Endothelial cell of umbilical vein (primary cell): ENCODE results near the gene LAMC1. TPM values are rescaled to one million over a fixed set of nuclear protein-coding genes. Genes with fewer than 3 reads are reported as not detected.

Source experiments
- BruUV-seq: library from RNA; stranded (reverse); fragments of 400-500 nt; replicated peaks from 2 replicates; lab custom pipeline; 2021; lab: Mats Ljungman, UMichigan
- CTCF ChIA-PET: fragments of 300-600, 350-600 bp; sonication (Branson Sonifier 250); formaldehyde crosslinking; loops from one replicate; lab custom pipeline; 2021; ENCODE audit warnings: antibody characterized with exemption, inconsistent platforms; lab: Charles Lee
- POLR2A ChIA-PET: fragments of 300-600, 350-600 bp; sonication (Branson Sonifier 250); formaldehyde crosslinking; loops from one replicate; lab custom pipeline; 2021; ENCODE audit warnings: antibody characterized with exemption, inconsistent platforms; lab: Charles Lee
- DNase-seq: peaks from one replicate; pipeline ENCODE4 v3.0.0-alpha.2; 2011; ENCODE audit warnings: low read depth, low spot score
- FAIRE-seq: peaks from 2 replicates; lab custom pipeline; 2011; peaks lifted over from hg19 to GRCh38; lab: Jason Lieb, UNC
- H2AFZ ChIP-seq: 2 replicates; pipeline ENCODE4 v1.6.0; 2012; ENCODE audit warnings: low read depth, low read length, control low read depth, inconsistent platforms
- H3K27ac ChIP-seq: 2 replicates; pipeline ENCODE4 v1.5.1; 2011; ENCODE audit warnings: low read depth, mild to moderate bottlenecking, control low read depth, low read length, moderate library complexity; ENCODE audit not compliant: insufficient read depth
- H3K27me3 ChIP-seq, 2 experiments: 2 replicates each; pipeline versions ENCODE4 v1.6.0 to v1.6.1; 2011; ENCODE audit warnings: low read length in 2 of 2, mixed read lengths in 1 of 2; ENCODE audit not compliant: control insufficient read depth in 2 of 2, insufficient read depth in 2 of 2
- H3K36me3 ChIP-seq, 2 experiments: 2 replicates in 1 of 2; 3 replicates in 1 of 2; pipeline ENCODE4 v1.5.1; 2011; ENCODE audit warnings: low read length in 2 of 2, mild to moderate bottlenecking in 1 of 2, moderate library complexity in 1 of 2; ENCODE audit not compliant: control insufficient read depth in 2 of 2, insufficient read depth in 2 of 2; ENCODE audit errors: extremely low read depth in 1 of 2
- H3K4me1 ChIP-seq: 3 replicates; pipeline ENCODE4 v1.5.1; 2011; ENCODE audit warnings: mild to moderate bottlenecking, low read length; ENCODE audit not compliant: control insufficient read depth, insufficient read depth; ENCODE audit errors: extremely low read depth
- H3K4me2 ChIP-seq: 2 replicates; pipeline ENCODE4 v1.6.1; 2011; ENCODE audit warnings: low read length, control low read depth, mixed read lengths; ENCODE audit not compliant: insufficient read depth
- H3K4me3 ChIP-seq, 3 experiments: fragments of 200-600 bp in 1 of 3; sonication (generic), shearing (Covaris generic) in 1 of 3; replicated peaks in 1 of 3; 2 replicates each; pipeline ENCODE4 v1.5.1; 2011 to 2016; ENCODE audit warnings: control low read depth in 3 of 3, low read length in 3 of 3, mild to moderate bottlenecking in 2 of 3, inconsistent platforms in 1 of 3, low read depth in 1 of 3, moderate library complexity in 1 of 3; ENCODE audit not compliant: insufficient read depth in 1 of 3
- H3K79me2 ChIP-seq: 2 replicates; pipeline ENCODE4 v1.6.0; 2012; ENCODE audit warnings: low read length, inconsistent platforms; ENCODE audit not compliant: control insufficient read depth, insufficient read depth
- H3K9ac ChIP-seq: replicated peaks from 2 replicates; pipeline ENCODE3; 2011; ENCODE audit warnings: low read length, control low read depth; ENCODE audit not compliant: insufficient read depth; ENCODE audit errors: extremely low read depth
- H3K9me1 ChIP-seq: replicated peaks from 3 replicates; pipeline ENCODE4 v1.6.0; 2011; ENCODE audit warnings: mild to moderate bottlenecking, low read length; ENCODE audit not compliant: control insufficient read depth, insufficient read depth; ENCODE audit errors: extremely low read depth
- H3K9me3 ChIP-seq: replicated peaks from 2 replicates; pipeline ENCODE4 v1.5.1; 2012; ENCODE audit warnings: low read length, inconsistent platforms; ENCODE audit not compliant: control insufficient read depth, insufficient read depth
- H4K20me1 ChIP-seq: replicated peaks from 2 replicates; pipeline ENCODE3; 2011; ENCODE audit warnings: mild to moderate bottlenecking, low read length; ENCODE audit not compliant: control insufficient read depth, insufficient read depth; ENCODE audit errors: extremely low read depth
- CTCF ChIP-seq, 2 donors: IDR thresholded peaks; 1 replicate in 1 of 2; 2 replicates in 1 of 2; pipeline ENCODE4 v1.5.1; 2011; ENCODE audit warnings: low read length in 2 of 2, mild to moderate bottlenecking in 2 of 2, moderate library complexity in 2 of 2, control low read depth in 1 of 2, inconsistent platforms in 1 of 2, low read depth in 1 of 2; ENCODE audit not compliant: insufficient read depth in 1 of 2; ENCODE audit errors: extremely low read depth in 1 of 2
- EZH2 ChIP-seq: IDR thresholded peaks from 2 replicates; pipeline ENCODE4 v1.6.1; 2012; ENCODE audit warnings: borderline replicate concordance, low read depth, mild to moderate bottlenecking, moderate library complexity, low read length, inconsistent platforms; ENCODE audit not compliant: severe bottlenecking
- FOS ChIP-seq: IDR thresholded peaks from 2 replicates; pipeline ENCODE4 v1.6.1; 2011; ENCODE audit warnings: mild to moderate bottlenecking, low read length, moderate library complexity, borderline replicate concordance; ENCODE audit not compliant: insufficient read depth
- GATA2 ChIP-seq: IDR thresholded peaks from 2 replicates; pipeline ENCODE4 v1.7.0; 2011; ENCODE audit warnings: low read depth, mild to moderate bottlenecking, moderate library complexity, mixed read lengths, low read length; ENCODE audit not compliant: insufficient read length, insufficient read depth
- JUN ChIP-seq: IDR thresholded peaks from 2 replicates; pipeline ENCODE4 v1.6.1; 2011; ENCODE audit warnings: borderline replicate concordance, low read depth; ENCODE audit not compliant: insufficient read length, insufficient read depth
- MAX ChIP-seq: IDR thresholded peaks from 2 replicates; pipeline ENCODE4 v1.6.1; 2011; ENCODE audit not compliant: insufficient read depth, insufficient read length
- MYC ChIP-seq: IDR thresholded peaks from one replicate; pipeline ENCODE4 v1.6.1; 2011; ENCODE audit warnings: mild to moderate bottlenecking, low read depth, low read length
- POLR2A ChIP-seq: IDR thresholded peaks from 2 replicates; pipeline ENCODE4 v1.6.1; 2012; ENCODE audit warnings: low read depth, mild to moderate bottlenecking, control low read depth, low read length
- POLR2AphosphoS5 ChIP-seq: IDR thresholded peaks from 2 replicates; pipeline ENCODE4 v1.6.1; 2012; ENCODE audit warnings: low read depth, mild to moderate bottlenecking, control low read depth, low read length, moderate library complexity; ENCODE audit not compliant: insufficient read depth
- dilution Hi-C: fragments of 300-500 bp; cut with MboI; formaldehyde crosslinking; loops from one replicate; pipeline ENCODE4 v1.15.0; 2019; ENCODE audit warnings: low sequenced_read_pairs; ENCODE audit not compliant: extremely low pct_ligation_motif_present
- intact Hi-C: fragments of 100-400 bp; cut with micrococcal nuclease; formaldehyde crosslinking; loops from one replicate; pipeline ENCODE4 v1.10.0; 2022
- polyA plus RNA-seq, 4 experiments: library from polyadenylated mRNA; depleted of rRNA in 3 of 4; stranded (reverse) in 3 of 4; unstranded in 1 of 4; fragments of >200 nt; gene quantifications; 2 replicates each; pipeline versions ENCODE4 v1.2.1 to v1.2.3, GENCODE V29; 2011 to 2012; ENCODE audit warnings: missing spikeins in 1 of 4
- total RNA-seq: library from RNA; stranded (reverse); gene quantifications from 2 replicates; pipeline ENCODE4 v1.2.3, GENCODE V29; 2021

The LAMC1 gene
- total and polyA plus RNA-seq, 2 donors (not counting 3 experiments of a cell fraction or from before 2014, with no cell fraction given): 92.5 to 216 TPM

DNA sequence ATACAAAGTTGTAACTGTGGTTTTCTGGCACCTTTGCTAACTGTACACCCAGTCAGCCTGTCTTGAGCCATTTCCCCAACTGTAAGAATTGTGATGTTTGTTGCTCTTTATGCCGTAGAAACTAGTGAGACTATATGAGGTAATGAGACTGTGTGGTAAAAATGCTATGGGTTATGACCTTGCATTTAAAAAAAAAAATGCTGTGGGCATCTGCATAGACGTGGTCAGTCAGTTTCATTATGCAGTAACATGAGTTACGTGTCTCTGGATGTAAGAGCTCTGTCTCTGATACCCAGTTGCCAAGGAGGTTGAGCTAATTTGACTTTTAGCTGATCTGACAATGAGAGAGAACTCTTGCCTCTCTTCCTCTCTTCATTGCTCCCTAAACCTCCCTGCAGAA is 82.2 kb downstream of the LAMC1 start:
- Histone ChIP-seq H3K27ac (no peak overlapping the region), H2AFZ (no peak overlapping the region), H3K4me3 (no peak overlapping the region), H3K36me3 (peaks cover 5 to 6% of the 10 kb centered on the region in 2 experiments), H3K4me1 (no peaks in the 10 kb centered on the region), H3K9ac (no peak overlapping the region), H3K9me3 (no peaks in the 10 kb centered on the region), H4K20me1 (peaks cover 2% of the 10 kb centered on the region), H3K79me2 (peaks cover 71% of the 10 kb centered on the region), H3K4me2 (no peak overlapping the region), H3K9me1 (no peaks in the 10 kb centered on the region), H3K27me3 (no peaks in the 10 kb centered on the region)
- no peak for DNase-seq
- ChIA-PET POLR2A (no interaction called here), CTCF (interaction anchor here (0.9 to 2.3 kb wide), 3 partner anchors 12 to 143 kb away, joined by 3 to 12 read pairs (median 4); no protein-coding TSS in a partner anchor)
- no peak for FAIRE-seq
- no TSS peak for BruUV-seq
- dilution Hi-C loops: no loop called here
- TF ChIP-seq POLR2AphosphoS5: no peak
- TF ChIP-seq MAX: no peak
- TF ChIP-seq MYC: no peak
- TF ChIP-seq FOS: no peak
- no peak for TF ChIP-seq CTCF (IDR thresholded peaks at IDR 0.05; ENCODE audit: extremely low read depth in 1 of 2, insufficient read depth in 1 of 2, low read depth in 1 of 2, low read length in 2 of 2)
- no peak for TF ChIP-seq POLR2A
- TF ChIP-seq JUN: no peak
- no peak for TF ChIP-seq GATA2
- TF ChIP-seq EZH2: no peak
- intact Hi-C loops: loop anchor here (5.0 kb wide), 1 partner anchor 68 kb away; no protein-coding TSS in a partner anchor
